ENCODE data around the gene UBE2F.
"Not testable (repeated sequence)": the region's sequence is repeated elsewhere in the genome, so short reads cannot be mapped to it uniquely, and the experiment has no call there.

The UBE2F gene

DNA sequence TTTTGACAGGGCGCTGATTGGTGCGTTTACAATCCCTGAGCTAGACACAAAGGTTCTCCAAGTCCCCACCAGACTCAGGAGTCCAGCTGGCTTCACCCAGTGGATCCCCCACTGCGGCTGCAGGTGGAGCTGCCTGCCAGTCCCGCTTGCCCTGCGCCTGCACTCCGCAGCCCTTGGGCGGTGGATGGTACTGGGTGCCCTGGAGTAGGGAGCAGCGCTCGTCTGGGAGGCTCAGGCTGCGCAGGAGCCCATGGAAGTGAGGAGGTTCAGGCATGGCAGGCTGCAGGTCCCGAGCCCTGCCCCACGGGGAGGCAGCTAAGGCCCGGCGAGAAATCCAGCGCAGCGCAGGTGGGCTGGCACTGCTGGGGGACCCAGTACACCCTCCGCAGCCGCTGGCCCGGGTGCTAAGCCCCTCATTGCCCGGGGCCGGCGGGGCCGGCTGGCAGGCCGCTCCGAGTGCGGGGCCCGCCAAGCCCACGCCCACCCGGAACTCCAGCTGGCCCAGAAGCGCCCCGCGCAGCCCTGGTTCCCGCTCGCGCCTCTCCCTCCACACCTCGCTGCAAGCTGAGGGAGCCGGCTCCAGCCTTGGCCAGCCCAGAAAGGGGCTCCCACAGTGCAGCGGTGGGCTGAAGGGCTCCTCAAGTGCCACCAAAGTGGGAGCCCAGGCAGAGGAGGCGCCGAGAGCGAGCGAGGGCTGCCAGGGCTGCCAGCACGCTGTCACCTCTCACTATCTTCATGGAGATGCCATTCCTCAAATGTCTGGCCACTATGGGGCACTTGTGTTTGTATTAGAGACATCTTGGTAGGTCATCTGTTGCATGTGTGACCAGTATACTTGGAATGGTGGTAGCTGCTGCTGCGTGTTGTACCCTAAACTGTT, 91.1 kb downstream of the UBE2F start:
- not testable (repeated sequence) for DNase-seq

- DNase-seq, result no peak
Observed at GRCh38 chr2:238059505-238059904, 92.7 kb downstream of the UBE2F start.

- no peak for DNase-seq
Observed at GRCh38 chr2:238060096-238060541, 93.3 kb downstream of the UBE2F start.

GRCh38 chr2:238060542-238061314, 93.9 kb downstream of the UBE2F start, which contains the start of gene SCLY:
Gene SCLY (plus strand): TSS chr2:238061001. CDS start chr2:238061055, 54 bp downstream.
- DNase-seq, result peak; percentile 96

GRCh38 chr2:238061315-238062202, 94.7 kb downstream of the UBE2F start:
- peak; percentile 12 for DNase-seq

DNA sequence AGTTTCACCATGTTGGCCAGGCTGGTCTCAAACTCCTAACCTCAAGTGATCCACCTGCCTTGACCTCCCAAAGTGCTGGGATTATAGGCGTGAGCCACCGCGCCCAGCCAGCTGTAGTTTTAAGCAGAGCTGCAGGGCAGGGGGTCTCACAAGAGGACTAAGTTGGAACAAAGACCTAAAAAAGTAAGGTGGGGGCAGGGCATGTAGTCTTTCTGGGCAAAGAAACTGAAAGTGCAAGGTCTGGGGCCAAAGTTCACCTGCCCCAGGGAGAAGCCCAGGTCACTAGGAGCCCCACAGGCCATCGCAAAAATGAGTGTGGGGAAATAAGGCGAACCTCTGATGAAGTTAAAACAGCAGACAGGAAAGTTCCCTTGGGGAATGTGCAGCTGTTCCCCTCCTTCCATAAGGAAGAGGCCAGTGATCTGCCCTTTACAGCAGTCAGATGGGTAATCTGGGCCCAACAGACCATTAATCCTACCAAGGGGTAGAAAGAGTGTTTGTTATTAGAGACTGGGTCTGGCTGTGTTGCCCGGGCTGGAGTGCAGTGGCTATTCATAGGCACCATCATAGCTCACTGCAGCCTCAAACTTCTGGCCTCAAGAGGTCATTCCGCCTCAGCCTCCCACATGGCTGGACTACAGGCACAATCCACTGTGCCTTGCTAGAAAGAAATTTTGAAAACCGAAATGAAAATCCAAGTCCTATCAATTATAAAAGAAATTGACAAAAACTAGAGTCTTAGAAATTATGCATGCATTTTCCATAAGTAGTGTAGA, 96.8 kb downstream of the UBE2F start:
- DNase-seq, result no peak

DNA sequence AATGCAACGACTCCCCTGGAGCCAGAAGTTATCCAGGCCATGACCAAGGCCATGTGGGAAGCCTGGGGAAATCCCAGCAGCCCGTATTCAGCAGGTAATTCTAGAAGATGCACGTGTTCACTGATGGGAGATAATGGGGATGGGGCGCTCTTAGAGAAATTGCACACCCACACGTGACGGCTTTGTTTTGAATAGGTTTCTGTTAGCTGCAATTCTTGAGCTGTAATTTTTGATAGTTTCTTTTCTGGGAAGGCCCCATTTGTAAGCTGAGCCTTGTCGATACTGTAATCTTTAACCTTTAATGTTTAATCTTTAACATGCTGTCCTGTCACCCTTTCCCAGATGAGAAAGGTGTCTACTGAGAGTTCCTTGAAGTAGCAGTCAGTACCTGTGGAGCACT, 97.6 kb downstream of the UBE2F start:
- DNase-seq, result no peak

- no peak for DNase-seq
Observed at GRCh38 chr2:238065071-238065846, 98.4 kb downstream of the UBE2F start.

- no peak for DNase-seq
Observed at GRCh38 chr2:238066218-238066617, 99.4 kb downstream of the UBE2F start.

- peak; percentile 32 for DNase-seq
Observed at GRCh38 chr2:238066718-238067117, 99.9 kb downstream of the UBE2F start.

DNA sequence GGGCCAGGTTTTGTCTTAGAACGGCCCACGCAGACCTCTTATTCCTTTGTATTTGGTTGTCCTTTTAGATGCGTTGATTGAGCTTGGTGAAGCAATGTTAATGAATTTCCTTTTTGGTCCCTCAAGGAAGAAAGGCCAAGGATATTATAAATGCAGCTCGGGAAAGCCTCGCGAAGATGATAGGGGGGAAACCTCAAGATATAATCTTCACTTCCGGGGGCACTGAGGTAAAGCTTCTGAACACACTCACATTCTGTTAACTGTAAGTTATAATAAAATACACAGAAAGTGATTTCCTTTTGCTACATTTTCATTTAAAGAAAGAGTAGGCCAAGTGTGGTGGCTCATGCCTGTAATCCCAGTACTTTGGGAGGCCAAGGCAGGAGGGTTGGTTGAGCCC, 101.1 kb downstream of the UBE2F start:
- DNase-seq, result no peak

DNA sequence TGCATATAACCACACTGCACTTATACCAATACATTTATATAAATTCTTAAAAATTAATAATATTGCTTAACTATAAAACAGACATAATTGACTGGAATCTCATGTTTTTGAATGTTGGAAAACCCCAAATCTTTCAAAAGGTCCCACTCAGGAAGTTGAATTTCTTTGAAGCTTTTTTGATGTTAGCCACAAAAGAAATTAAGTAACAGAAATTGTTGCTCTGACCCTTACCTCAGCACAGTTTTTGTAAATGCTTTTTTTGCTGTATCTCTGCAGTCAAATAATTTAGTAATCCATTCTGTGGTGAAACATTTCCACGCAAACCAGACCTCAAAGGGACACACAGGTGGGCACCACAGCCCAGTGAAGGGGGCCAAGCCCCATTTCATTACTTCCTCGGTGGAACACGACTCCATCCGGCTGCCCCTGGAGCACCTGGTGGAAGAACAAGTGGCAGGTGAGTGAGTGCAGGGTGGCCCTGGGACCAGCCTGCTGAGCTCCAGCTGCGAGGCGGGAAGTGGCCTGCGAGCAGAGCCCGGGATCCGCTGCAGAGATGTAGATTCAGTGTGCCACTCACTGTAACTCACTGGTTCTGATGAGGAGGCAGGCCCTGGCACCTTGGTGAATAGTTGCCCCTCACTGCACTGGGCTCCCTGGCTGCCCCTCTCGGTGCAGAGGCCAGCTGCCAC, 102.4 kb downstream of the UBE2F start:
- DNase-seq, result peak; percentile 18

GRCh38 chr2:238069877-238070276, 103.1 kb downstream of the UBE2F start:
- no peak for DNase-seq

- DNase-seq, result no peak
Observed at GRCh38 chr2:238075397-238075796, 108.6 kb downstream of the UBE2F start.

DNA sequence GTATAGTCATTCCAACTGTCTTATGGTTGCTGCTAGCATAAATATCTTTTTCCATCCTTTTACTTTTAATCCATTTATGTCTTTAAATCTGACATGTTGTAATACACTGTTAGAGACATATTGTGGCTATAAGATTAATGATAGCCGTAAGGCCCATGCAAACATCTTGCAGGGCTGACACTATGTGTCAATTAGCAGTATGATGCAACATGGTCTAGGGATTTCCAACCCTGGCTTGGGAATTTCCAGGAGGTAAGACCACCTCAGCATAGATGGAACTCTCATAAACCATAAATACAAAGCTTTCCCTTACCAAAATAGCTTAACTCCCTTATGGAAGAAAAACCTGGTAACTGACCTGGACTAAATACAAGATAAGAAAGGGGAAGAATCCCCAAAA, 110.5 kb downstream of the UBE2F start:
- no peak for DNase-seq

DNA sequence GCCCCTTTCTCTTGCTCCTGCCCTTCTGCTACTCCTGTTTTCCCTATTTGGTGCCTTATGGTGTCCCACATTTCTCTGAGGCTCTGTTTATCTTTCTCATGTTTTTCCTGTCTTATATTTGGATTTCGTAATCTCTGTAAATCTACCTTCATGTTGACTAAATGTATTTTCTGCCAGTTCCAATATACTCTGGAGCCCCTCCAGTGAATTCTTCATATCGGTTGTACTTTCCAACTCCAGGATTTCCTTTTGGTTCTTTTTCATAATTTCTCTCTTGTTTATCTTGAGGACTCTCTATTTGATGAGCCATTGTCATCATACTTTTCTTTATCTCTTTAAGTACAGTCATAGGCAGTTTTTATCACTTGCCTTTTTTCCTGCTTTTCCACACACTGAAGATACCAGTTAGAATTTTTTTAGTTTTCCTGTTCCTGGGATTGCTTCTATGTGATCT, 113.1 kb downstream of the UBE2F start:
- DNase-seq, result no peak

- DNase-seq, result no peak
Observed at GRCh38 chr2:238080518-238080917, 113.7 kb downstream of the UBE2F start.

- no peak for DNase-seq
Observed at GRCh38 chr2:238081150-238081549, 114.3 kb downstream of the UBE2F start.

DNA sequence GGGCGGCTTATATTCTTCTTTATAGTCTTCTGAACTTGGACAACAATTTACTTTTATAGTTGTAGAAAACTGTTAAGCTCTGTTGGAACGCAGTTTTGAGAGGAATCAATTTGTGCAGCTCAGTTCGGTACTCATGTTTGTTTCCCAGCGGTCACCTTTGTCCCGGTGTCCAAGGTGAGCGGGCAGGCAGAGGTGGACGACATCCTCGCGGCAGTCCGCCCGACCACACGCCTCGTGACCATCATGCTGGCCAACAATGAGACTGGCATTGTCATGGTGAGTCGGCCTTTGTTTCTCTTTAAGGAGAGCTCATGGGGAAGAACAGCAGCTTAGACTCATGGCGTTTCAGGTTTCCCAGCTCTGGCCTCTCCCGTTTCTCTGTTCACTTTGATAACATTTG, 114.7 kb downstream of the UBE2F start:
- DNase-seq, result no peak

DNA sequence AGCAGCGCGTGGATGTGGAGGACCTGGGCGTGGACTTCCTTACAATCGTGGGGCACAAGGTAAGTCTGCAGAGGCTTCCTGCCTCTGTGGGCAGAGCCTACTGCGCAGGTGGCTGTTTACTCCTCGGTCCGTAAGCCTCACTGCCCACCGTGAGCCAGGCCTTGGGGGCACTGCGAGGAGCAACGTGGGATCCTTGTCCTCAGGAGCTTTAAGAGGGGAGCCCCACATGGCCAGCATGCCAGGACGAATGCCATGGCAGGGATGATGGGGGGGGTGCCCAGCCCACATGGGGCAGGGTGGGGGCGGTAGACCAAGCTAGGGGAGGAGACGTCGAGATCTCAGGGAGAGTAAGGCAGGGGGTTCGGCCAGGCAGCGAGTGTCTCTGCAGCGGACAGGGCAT, 115.3 kb downstream of the UBE2F start:
- DNase-seq, result no peak

All from activated naive CD4-positive, alpha-beta T cell treated with Interleukin-2 at 50 U/mL for 16 hours (primary cell).